ELR (cell line): ENCODE results near the gene MROH7.

Source experiments
- DNase-seq: peaks from one replicate; pipeline ENCODE4 v3.0.0-alpha.2; 2015; ENCODE audit warnings: low read depth

The MROH7 gene

DNA sequence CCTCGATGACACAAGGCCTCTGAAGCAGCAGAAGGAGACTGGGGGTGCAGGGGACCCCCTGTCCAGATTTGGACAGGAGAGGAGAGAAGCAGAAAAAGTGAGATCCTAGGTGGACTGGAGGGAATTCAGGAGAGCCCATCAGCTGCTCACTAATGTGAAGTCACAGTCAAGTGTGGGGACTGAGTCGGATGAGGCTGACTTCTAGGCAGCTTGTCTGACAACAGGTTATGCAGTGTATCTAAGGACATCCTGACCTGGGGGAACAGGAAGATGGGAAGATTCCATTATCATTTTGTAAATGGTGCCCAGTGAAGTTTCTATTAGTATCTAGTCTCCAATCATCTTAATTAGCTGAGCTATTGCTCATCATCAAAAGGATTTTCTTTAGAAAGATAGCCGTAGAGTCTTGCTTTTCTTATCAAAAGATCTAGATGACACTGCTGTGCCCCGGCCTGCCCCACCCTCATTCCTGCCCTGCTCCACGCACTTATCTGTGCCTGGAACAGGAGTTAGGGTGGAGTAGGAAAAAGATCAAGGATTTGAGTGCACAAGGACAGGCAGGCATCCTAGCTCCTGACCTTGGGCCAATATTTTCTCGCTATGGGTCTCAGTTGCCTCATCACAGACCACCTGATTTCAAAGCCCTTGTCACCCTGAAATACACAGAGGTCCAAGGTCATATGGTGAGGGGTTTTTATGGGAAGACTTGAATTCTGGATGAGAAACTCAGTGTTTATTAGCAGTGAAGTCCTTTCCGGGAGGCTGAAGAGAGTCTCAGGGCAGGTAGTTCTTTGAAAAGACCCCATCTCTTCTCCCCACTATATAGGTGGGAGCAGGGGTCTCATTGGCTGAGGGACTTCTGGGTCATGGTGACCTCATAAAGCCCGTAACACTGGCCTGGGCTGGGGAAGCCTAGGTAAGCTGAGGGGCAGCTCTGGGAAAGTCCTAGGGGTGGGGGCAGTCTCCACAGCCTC lies at the start of gene MROH7:
MROH7 (plus strand) TSS at position 924 of the 974 bp plus-strand sequence. CDS start 11,141 bp downstream, outside the sequence.
- no peak for DNase-seq

DNA sequence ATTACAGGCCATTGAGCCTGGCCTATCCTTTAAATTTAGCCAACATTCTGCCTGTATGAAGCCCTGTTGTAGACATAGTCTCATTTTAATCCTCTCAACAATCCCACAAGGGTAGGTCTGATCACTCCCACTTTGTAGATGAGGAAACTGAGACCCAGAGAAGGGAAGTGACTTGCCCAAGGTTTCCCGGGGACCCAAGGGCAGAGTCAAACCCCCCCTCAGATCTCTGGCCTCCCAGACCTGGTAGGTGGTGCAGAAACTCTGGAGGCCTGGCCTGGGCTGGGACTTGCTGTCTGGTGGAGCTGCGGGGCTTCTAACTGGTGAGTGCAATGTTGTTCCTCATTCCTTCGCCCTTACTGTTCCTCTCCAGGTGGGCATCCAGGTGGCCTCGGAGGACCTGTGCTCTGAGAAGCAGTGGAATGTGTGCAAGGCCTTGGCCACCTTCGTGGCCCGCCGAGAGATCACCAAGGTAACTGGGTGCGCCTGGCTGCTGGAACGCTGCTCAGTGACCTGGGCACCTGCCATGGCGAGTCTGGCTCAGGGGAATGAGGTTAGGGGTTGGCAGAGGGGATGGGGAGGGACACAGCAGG lies 47.9 kb upstream of the MROH7 start:
- no peak for DNase-seq

DNA sequence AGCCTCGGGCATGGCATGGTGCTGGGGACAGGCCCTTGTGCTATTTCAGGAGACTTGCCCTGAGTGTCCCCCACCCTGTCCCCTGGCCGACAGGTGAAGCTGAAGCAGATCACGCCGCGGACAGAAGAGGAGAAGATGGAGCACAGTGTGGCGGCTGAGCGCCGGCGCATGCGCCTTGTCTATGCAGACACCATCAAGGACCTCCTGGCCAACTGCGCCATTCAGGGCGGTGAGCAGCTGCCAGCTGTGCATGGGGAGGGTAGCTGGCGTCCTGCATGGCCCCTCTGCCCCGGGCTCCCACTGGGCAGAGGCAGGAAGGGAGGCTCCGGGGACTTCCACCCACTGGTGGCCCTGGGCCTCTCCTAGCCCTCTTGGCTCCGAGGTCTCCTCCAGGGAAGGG lies 47.1 kb upstream of the MROH7 start:
- no peak for DNase-seq

DNA sequence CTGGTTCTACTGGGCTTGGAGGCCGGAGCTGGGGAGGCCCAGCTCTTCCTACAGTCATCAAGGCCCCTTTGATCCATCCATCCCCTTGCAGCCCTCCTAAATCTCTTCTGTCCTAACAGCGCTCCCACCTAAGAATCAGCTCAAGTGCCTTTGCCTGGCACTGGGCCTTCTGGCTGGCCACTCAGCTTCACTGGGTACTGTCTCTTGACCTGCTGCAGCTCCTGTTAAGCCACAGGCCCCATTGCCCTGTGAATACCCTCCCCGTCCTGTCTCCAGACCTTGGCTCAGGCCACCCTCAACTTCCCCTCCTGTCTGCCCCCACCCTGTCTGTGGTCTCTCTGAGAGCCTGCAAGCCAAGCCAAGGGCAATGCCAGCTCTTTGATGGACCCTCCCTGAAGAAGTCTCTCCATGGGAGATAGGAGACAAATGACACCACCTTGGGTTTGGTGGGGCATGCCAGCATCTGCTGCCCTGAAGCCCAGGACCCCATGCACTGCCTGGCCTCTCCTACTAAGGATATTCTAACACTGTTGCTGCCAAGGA lies 45.6 kb upstream of the MROH7 start:
- no peak for DNase-seq

DNA sequence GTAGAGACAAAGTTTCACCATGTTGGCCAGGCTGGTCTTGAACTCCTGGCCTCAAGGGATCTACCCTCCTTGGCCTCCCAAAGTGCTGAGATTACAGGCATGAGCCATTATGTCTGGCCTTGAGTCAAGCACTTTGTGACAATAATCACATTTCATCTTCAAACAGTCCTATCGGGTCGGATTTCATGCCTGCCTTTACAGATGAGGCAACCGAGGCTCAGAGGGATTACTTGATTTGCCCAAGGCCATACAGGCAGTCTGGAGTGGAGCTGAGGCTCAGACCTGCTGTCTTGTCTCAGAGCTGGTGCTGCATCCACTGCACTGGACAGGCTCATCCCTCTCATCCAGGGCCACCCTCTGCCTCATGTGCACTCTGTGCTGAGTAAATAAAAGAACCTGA lies 44.8 kb upstream of the MROH7 start:
- no peak for DNase-seq

DNA sequence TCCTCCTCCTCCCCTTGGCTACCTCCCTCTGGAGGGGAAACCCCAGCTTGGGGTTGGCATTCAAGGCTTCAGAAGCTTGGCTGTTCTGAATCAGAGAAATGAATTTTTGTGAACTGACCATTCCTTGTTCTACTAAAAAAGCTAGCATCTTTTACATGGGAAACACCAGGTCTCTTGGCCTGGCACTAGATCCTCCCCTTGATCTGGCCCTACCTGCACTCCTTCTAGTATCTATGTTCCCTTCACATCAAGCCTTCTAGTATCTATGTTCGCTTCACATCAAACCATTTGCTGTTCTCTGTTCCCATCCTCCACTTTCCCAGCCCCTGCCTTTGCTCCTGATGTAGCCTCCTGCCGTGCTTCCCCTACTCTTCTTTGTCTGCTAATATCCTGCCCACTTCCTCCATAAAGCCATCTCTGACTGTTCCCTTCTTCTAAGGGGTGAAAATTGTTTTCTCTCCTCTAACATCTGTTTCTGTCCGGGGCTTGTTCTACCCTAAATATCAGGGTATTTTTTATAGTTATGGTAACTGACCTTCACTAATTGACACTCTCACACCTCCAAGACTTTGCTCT lies 44.0 kb upstream of the MROH7 start:
- no peak for DNase-seq

DNA sequence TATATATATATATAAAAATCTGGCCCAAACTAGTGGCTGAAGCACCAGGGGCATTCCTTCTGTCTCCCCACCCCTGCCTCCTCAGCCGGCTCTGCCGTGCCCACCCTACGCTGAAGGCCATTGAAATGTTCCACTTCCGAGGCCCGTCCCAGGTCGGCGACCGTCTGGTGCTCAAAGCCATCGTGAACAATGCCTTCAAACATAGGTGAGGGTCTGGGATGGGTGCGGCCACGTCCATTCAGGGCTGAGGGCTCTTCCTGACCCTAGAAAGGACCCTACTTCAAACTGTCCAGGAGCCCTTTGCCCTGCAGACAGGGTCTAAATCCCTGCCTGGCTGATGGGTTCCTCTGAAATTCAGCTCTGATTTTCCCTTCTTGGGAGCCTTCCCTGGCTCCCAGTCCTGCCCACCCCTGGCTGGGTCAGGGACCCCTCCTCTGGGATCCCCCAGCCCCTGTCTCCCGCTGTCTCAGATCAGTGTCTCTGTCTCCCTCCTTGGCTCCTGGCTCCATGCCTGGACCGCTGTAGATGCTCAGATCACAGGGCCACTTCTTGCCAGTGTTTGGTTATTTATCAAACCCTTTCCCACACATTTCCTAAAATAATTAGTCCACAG lies 42.3 kb upstream of the MROH7 start:
- DNase-seq: no peak

DNA sequence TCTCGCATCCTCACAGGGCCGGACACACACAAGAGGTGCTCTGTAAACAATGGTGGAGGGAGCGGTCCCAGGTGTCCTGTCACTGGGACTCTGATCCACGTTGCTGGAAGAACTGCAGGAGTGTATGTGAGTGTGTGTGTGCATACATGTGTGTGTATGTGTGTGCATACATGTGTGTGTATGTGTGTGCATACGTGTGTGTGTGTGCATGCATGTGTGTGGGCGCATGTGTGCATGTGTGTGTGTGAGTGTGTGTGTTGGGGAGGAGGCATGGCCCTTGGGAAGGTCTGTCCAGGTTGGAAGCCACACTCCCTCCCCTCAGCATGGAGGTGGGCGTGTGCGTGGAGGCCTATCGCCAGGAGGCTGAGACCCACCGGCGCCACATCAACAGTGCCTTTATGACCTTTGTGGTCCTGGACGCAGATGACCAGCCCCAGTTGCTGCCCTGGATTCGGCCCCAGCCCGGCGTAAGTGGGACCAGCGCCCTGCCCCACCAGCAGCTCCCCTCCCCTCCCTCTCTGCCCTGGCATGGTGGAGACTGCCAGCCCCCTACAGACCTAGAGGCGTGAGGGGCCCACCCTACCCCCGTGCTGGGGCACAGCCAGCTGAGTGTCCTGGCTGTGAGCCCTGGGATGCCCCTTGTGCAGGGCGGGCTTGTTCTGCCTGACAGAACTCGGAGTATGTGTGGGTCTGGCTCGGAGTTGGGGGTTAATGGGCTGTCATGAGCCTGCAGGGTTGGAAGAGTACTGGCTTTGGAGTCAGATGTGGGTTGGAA lies 40.5 kb upstream of the MROH7 start:
- no peak for DNase-seq

DNA sequence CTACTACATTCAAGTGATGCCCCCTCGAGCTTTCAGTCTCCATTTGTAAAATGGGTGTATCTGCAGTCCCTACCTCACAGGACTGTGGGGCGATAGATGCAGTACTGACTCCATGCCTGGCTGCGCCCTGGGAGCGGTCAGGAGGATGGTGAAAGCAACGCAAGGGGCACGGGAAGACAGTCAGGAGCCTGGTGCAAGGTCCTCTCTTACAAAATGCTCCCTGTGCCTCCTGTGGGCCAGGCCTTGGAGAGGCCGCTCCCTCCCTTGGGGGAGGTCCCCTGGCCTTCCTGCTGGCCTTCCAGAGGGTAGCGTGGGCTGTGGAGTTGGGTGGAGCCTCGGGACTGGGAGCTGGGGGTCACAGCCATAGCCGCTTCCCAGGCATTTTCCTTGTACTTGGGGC lies 39.9 kb upstream of the MROH7 start:
- DNase-seq: no peak

DNA sequence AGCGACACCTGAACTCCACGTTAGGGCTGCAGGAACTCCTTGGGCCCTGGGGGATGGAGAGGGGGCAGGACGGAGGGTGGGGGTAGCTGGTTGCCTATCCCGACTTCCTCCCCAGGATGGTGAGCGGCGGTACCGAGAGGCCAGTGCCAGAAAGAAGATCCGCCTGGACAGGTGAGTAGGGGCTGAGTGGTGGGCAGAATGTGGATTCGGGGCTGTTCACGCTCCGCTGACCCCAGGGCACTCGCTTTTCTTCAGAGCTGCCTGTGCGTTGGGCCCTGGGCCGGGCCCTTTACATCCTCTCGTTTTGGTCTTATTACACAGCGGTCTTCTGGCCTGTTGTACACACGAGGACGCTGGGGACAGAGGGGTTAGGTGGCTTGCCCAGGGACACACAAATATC lies 39.0 kb upstream of the MROH7 start:
- DNase-seq: no peak

DNA sequence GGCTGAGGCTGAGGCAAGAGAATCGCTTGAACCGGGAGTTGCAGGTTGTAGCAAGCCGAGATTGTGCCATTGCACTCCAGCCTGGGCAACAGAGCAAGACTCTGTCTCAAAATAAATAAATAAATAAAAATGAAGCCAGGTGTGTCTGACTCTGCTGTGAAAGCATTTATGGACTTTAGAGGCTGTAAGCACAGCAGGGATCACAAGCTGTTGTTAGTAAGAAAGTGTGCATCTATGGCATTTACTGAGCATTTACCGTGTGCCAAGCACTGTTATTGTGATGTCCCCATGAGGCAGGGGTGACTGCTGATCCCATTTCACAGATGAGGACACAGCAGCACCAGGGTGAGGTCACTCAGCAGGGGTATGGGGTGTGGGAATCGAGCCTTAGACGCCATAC lies 38.3 kb upstream of the MROH7 start:
- no peak for DNase-seq

DNA sequence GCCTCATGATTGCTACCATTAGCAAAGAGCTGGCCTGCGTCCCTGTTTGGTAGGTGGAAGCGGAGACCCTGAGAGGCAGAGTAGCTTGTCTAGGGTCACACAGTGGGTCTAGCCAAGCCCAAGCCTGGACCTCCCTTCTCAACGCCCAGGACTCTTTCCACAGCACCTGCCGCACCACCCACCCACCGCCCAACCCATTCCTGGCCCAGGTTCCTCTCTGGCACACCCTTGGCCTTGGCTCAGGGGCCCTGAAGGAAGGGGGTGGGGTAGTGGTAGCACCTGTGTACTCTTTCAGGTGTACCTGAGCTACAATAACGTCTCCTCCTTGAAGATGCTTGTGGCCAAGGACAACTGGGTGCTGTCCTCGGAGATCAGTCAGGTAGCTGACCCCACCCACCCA lies 37.5 kb upstream of the MROH7 start:
- no peak for DNase-seq

DNA sequence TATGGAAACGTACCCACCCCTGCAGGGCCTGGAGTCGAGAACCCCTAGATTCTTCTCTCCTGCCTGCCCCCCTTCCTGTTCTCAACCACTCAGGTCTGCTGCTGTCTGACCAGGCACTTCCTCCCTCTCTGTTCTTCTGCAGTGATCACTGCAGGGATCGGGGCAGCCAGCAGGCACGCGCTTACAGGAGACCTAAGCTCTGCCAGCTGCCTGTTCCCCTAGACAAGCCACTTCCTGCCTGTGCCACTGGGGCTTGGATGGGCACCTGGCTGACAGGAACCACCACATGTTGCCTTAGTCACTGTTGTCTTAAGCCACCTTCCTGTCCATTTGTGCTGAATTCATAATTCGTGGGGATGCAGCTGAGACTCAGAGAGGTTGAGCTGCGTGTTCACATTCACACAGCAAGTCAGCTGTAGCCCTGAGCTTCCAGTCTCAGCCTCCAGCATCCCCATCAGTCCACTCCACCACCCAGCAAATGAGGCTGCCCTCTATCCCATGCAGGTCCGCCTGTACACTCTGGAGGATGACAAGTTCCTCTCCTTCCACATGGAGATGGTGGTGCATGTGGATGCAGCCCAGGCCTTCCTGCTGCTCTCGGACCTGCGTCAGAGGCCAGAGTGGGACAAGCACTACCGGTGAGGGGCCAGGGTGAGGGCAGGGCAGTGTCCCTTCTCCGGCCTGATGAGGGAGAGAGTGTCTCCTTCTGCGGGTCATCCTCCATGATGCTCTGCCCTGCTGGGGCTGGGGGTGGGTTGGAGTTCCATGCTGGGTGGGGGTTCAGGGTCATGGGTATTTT lies 36.8 kb upstream of the MROH7 start:
- no peak for DNase-seq

DNA sequence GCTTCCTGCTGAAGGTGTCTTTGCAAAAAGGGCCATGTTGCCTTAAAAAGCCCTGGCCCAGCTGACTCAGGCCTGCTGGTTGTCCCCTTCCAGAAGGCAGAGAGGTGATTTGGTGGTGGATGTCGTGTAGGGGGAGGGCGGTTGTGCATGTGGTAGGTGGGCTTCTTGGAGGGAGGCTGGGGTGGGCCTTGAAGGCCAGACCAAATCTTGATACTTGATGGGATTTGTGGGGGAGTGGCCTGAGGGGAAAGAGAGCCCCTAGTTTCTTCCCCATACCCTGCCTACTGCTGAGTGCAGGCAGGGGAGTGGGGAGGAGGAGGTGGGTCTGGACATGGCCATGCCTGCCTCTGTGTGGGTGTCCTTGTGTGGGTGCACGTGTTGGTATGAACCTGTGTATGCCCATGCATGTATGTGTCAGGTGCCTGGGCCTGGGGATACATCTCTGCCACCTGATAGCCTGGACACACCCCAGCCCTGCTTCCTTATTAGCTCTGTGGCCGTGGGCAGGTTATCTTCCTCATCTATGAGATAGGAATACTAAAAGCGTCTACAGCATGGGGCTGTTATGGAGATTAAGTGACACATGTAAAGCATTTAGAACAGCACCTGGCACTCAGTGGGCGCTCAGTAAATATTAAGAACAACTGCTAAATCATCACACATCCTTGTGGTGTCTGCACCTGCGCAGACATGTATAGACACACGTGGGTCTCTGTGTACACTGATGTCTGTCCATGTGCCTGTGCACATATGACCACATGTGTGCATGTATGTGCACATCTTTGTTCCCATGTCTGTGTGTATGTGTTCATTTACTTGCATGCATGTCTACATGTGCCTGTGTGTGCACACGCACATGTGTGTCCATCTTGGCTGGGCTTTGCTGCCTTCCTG lies 35.2 kb upstream of the MROH7 start:
- DNase-seq: no peak

DNA sequence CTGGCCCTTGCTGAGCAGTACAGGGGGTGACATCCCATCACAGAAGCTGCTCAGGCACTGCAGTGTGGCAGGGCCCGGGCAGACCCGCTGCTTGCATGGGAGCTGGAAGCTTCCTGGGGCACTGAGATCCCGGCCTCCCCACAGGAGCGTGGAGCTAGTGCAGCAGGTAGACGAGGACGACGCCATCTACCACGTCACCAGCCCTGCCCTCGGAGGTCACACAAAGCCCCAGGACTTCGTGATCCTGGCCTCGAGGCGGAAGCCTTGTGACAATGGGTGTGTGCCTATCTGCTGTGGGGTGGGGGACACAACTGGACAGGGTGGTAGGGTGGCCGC lies 34.6 kb upstream of the MROH7 start:
- no peak for DNase-seq

DNA sequence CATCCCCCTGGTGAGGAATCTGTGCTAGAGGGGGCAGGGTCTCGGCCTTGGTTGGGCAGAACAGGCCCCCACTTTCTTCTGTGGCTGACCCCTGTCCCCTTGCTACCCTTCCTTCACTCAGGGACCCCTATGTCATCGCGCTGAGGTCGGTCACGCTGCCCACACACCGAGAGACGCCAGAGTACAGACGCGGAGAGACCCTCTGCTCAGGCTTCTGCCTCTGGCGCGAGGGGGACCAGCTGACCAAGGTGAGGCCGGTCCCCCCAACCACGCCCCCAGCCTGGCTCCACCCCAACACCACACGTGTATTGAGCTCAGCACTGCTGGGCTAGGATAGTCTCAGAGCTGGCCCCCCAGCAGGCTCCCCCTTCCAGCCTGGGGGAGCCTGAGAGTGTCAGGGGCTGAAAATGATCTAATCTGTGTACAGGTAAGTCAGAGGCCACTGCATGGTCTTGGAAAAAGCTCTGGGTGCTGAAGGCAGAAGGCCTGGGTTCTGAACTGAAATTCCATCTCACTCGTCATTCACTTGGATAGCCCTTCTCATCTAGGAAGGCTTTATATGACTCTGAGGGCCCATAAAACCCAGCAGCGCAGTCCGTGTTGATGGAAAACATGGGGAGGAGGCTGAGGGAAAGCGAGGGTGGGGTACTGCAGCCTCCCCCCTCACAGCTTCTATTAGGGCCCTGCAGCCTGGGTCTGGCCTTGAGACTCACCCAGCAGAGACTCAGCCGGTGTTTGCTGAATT lies 33.6 kb upstream of the MROH7 start:
- no peak for DNase-seq

DNA sequence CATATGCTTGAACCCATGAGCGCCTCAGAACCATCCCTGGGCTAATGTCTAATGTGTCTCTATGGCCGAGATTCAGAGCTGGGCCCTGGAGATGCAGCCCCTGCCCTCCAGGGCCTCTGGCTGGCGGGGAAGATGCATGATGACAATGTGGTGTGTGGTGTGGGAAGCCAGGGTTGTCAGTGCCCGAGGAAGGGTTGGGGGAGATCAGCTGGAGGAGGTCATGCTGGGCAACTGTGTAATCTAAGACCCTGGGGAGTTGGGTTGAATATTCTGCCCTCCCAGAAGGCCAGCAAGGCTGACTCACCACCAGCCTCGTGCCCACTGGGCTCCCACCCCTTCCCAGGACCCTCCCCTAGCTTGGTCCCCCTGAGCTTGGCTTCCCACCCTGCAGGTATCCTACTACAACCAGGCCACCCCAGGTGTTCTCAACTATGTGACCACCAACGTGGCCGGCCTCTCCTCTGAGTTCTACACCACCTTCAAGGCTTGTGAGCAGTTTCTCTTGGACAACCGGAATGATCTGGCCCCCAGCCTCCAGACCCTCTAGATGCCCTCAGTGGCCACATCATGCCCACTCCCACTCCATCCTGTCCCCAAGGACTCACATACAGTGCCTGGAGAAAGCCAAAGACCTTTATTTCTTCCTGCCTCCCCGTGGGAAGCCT lies 32.9 kb upstream of the MROH7 start:
- DNase-seq: no peak

DNA sequence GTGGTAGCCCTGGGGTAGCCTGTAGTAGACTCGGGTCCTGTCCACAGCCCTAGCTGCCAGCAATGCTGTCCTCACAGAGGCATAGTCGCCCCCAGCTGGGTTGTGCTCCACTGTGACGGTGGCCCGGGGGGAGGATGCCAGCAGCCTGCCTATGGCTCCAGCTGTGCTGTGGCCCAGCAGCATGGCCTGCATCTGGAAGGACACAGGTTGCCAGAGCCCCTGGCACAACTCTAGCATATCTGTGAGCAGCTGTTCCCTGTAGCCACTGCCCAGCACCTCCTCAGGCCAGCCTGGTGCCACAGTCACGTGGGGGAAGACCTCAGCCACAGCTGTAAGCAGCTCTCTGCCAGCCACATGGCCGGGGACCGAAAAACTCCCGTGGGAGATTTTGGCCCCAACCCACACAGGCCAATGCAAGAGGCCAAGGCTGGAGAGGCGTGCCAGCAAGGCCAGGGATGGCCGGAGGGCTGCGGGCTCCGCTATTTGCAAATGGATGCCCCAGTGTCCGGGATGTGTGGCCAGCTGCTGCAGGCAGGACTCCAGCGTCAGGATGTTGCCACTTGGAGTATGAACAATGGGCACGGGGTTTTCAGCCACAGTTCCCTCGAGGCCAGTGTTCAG lies 32.2 kb upstream of the MROH7 start:
- DNase-seq: no peak
